CD8-positive, alpha-beta memory T cell (primary cell): ENCODE measurements around the gene ERC2. TPM values are rescaled to one million over a fixed set of nuclear protein-coding genes. Genes with fewer than 3 reads are reported as not detected.

ENCODE experiments used
- CTCF ChIA-PET: fragments of 350-600 bp; sonication (Branson Sonifier 250); formaldehyde crosslinking; loops from one replicate; lab custom pipeline; 2021; ENCODE audit warnings: antibody characterized with exemption; lab: Charles Lee
- POLR2A ChIA-PET: fragments of 350-600 bp; sonication (Branson Sonifier 250); formaldehyde crosslinking; loops from one replicate; lab custom pipeline; 2021; ENCODE audit warnings: antibody characterized with exemption; lab: Charles Lee
- DNase-seq, 5 donors: peaks; one replicate each; pipeline versions ENCODE4 v3.0.0 to v3.0.0-alpha.2; 2020 to 2022; ENCODE audit warnings: mixed read lengths in 1 of 5
- H3K27ac ChIP-seq: one replicate; pipeline ENCODE4 v1.7.0; 2013; ENCODE audit warnings: low read depth, mild to moderate bottlenecking, low read length, moderate library complexity
- H3K27me3 ChIP-seq: 2 replicates; pipeline ENCODE4 v1.7.0; 2013; ENCODE audit warnings: low read length, mild to moderate bottlenecking; ENCODE audit not compliant: insufficient read depth, poor library complexity, severe bottlenecking
- H3K36me3 ChIP-seq: 2 replicates; pipeline ENCODE4 v1.7.0; 2013; ENCODE audit warnings: mild to moderate bottlenecking, low read length, moderate library complexity; ENCODE audit not compliant: insufficient read depth
- H3K4me1 ChIP-seq: 2 replicates; pipeline ENCODE4 v1.7.0; 2013; ENCODE audit warnings: mild to moderate bottlenecking, low read length, moderate library complexity; ENCODE audit not compliant: insufficient read depth
- H3K4me3 ChIP-seq: 2 replicates; pipeline ENCODE4 v1.7.0; 2013; ENCODE audit warnings: mild to moderate bottlenecking, low read length
- H3K9me3 ChIP-seq: 2 replicates; pipeline ENCODE4 v1.7.0; 2013; ENCODE audit warnings: mild to moderate bottlenecking, low read length
- H3K27ac Mint-ChIP-seq, 8 donors: one replicate each; pipeline ENCODE4 v1.8.0; 2020 to 2021; ENCODE audit warnings: mixed read lengths in 8 of 8, mild to moderate bottlenecking in 6 of 8, inconsistent platforms in 3 of 8, moderate library complexity in 3 of 8
- H3K27me3 Mint-ChIP-seq, 2 donors: one replicate each; pipeline ENCODE4 v1.8.0; 2020 to 2021; ENCODE audit warnings: mixed read lengths in 2 of 2, mild to moderate bottlenecking in 1 of 2, moderate library complexity in 1 of 2
- H3K36me3 Mint-ChIP-seq, 3 donors: one replicate each; pipeline ENCODE4 v1.8.0; 2020 to 2021; ENCODE audit warnings: mixed read lengths in 3 of 3, inconsistent platforms in 1 of 3, mild to moderate bottlenecking in 1 of 3
- H3K4me1 Mint-ChIP-seq, 3 donors: one replicate each; pipeline ENCODE4 v1.8.0; 2020 to 2021; ENCODE audit warnings: mixed read lengths in 3 of 3, inconsistent platforms in 1 of 3, mild to moderate bottlenecking in 1 of 3
- H3K4me3 Mint-ChIP-seq, 7 donors: one replicate each; pipeline ENCODE4 v1.8.0; 2020 to 2021; ENCODE audit warnings: mixed read lengths in 7 of 7, mild to moderate bottlenecking in 6 of 7, moderate library complexity in 4 of 7, inconsistent platforms in 2 of 7
- H3K9me3 Mint-ChIP-seq, 5 donors: one replicate each; pipeline ENCODE4 v1.8.0; 2020 to 2022; ENCODE audit warnings: mixed read lengths in 5 of 5, mild to moderate bottlenecking in 3 of 5, moderate library complexity in 2 of 5, inconsistent platforms in 1 of 5
- polyA plus RNA-seq: library from polyadenylated mRNA; unstranded; fragments of 300-500 nt; fragmentation: Illumina TruSeq; gene quantifications from one replicate; pipeline ENCODE4 v1.2.3, GENCODE V29; 2021
- total RNA-seq, 2 experiments: library from RNA; stranded (reverse); gene quantifications; one replicate each; pipeline ENCODE4 v1.2.3, GENCODE V29; 2021

The ERC2 gene
- total and polyA plus RNA-seq, 3 experiments from 2014 or later, result not detected

DNA sequence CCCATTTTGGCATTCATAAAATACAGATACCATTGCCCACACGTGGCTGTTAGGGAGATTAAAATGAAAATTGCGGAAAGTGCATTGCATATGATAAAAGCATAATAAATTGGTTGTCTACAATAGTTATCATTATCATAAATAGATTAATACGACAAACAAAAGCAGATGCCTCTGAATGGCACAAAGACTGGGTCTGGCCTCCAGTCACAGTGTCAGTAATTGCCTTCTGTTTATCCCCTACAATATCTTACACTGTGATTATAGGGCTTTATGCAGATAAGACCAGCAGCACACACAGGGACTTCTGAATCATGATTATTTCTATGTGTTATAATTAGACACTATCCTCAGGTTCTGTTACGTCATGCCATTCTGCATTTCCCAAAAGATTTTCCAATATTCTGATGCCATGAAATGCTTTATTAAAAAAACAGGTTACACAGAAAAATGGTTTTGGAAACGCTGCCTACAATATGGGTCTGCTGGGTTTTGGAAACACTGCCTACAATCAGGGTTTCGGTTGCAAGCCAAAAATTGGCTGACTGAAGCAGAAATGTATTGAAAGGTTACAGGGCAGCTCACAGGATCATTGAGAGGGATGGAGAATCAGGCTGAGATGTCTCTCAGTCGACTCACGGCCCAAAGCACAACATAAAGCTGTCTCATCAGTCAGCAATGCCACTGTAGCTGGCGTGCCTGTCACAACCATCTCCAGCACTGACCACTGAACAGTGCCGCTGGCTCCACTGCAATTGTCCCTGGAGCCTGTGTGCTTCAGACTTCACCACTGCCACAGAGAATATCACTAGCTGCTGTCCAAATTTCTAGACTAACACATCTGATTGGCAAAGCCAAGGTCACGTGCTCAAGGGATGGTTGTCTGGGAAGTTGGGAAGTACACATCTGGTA, 248.1 kb downstream of the ERC2 start:
- DNase-seq, result no peak
- Histone ChIP-seq H3K27me3 (no peaks in the 10 kb centered on the region), H3K4me3 (no peak overlapping the region), H3K9me3 (no peaks in the 10 kb centered on the region), H3K36me3 (no peaks in the 10 kb centered on the region), H3K27ac (no peak overlapping the region), H3K4me1 (no peaks in the 10 kb centered on the region)
- no peaks in the 10 kb centered on the region for H3K36me3 Mint-ChIP-seq
- peaks cover 0 to 6% (median 0%) of the 10 kb centered on the region in 5 donors for H3K9me3 Mint-ChIP-seq
- H3K4me3 Mint-ChIP-seq, result no peak overlapping the region
- no peaks in the 10 kb centered on the region for H3K4me1 Mint-ChIP-seq
- H3K27me3 Mint-ChIP-seq, result no peaks in the 10 kb centered on the region
- POLR2A ChIA-PET, result no interaction called here
- no peak overlapping the region for H3K27ac Mint-ChIP-seq
- CTCF ChIA-PET, result no interaction called here

DNA sequence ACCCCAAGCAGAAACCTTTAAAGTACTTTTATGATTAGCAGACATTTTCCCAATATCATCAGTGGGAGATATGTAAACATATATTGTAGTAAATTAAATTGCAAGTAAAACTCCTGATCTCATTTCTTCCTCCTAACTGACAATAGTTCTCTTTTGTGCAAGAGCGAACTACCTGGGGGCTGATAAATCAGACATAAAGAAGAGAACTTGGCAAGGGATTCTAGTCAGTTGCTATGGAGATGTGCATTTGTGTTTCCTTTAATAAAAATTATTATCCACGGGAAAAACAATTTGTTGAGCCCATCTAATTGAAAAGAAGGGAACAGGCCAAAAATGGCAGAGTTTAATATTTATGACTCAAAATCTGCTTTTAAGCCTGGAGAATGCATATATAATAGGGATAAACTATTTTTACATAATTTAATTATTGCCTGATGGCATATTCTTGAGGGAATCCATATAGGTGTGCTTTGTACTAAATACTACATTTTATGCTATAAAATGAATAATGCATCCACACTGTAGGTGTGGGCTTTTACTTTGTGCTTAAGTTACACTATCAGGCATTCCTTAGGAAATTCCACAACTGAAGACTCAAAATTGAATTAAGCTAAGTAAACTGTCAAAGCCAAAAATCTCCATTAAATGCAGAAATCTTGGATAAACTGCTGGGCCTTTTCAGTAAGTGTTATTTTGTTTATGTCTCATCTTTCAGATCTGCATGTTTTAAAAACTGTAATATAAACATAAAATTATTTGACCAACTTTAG, 258.1 kb downstream of the ERC2 start:
- no peak overlapping the region for H3K4me3 ChIP-seq
- DNase-seq, result no peak
- Mint-ChIP-seq H3K27me3 (peaks cover 3 to 4% of the 10 kb centered on the region in 2 donors), H3K27ac (no peak overlapping the region), H3K4me1 (no peaks in the 10 kb centered on the region), H3K36me3 (no peaks in the 10 kb centered on the region), H3K9me3 (peaks cover 0 to 5% (median 0%) of the 10 kb centered on the region in 5 donors), H3K4me3 (no peak overlapping the region)
- H3K27ac ChIP-seq, result no peak overlapping the region
- CTCF ChIA-PET, result no interaction called here
- H3K9me3 ChIP-seq, result no peaks in the 10 kb centered on the region
- no peaks in the 10 kb centered on the region for H3K36me3 ChIP-seq
- no peaks in the 10 kb centered on the region for H3K27me3 ChIP-seq
- no peaks in the 10 kb centered on the region for H3K4me1 ChIP-seq
- POLR2A ChIA-PET, result no interaction called here

- DNase-seq, result no peak
- H3K27ac ChIP-seq, result no peak overlapping the region
- H3K4me3 ChIP-seq, result no peak overlapping the region
- Mint-ChIP-seq H3K36me3 (no peaks in the 10 kb centered on the region), H3K4me3 (no peak overlapping the region), H3K9me3 (peaks cover 0 to 5% (median 0%) of the 10 kb centered on the region in 5 donors), H3K27ac (no peak overlapping the region), H3K27me3 (peaks cover 1 to 4% of the 10 kb centered on the region in 2 donors), H3K4me1 (no peaks in the 10 kb centered on the region)
- no peaks in the 10 kb centered on the region for H3K9me3 ChIP-seq
- no peaks in the 10 kb centered on the region for H3K27me3 ChIP-seq
- CTCF ChIA-PET, result no interaction called here
- POLR2A ChIA-PET, result no interaction called here
- H3K36me3 ChIP-seq, result no peaks in the 10 kb centered on the region
- H3K4me1 ChIP-seq, result no peaks in the 10 kb centered on the region
Observed at GRCh38 chr3:56207922-56208321, 260.3 kb downstream of the ERC2 start.

- POLR2A ChIA-PET, result no interaction called here
- H3K4me3 ChIP-seq, result no peak overlapping the region
- no peak for DNase-seq
- no peaks in the 10 kb centered on the region for H3K36me3 ChIP-seq
- Mint-ChIP-seq H3K4me1 (no peaks in the 10 kb centered on the region), H3K36me3 (no peaks in the 10 kb centered on the region), H3K27me3 (peaks cover 1 to 4% of the 10 kb centered on the region in 2 donors), H3K4me3 (no peak overlapping the region), H3K9me3 (no peaks in the 10 kb centered on the region), H3K27ac (no peak overlapping the region)
- H3K9me3 ChIP-seq, result no peaks in the 10 kb centered on the region
- H3K4me1 ChIP-seq, result no peaks in the 10 kb centered on the region
- H3K27me3 ChIP-seq, result no peaks in the 10 kb centered on the region
- CTCF ChIA-PET, result no interaction called here
- no peak overlapping the region for H3K27ac ChIP-seq
Observed at GRCh38 chr3:56205406-56205805, 262.9 kb downstream of the ERC2 start.

DNA sequence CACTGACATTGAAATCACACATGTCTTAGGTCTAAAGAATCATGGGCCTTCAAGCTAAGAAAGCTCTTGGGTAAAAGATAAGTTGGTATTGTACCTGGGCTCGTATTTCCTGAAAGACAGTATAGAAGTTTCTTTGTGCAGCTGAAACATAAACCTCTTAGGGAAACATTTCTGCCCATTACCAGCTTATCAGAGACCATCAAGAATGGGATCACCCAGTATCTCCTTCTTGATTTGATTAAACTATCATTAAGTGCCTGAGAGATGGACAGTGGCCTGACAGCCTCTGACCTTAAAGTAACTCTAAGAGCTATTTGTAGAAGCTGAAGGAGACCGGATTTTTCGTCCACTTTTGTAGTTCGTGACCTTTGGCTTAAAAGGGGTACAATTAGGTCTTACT, 265.3 kb downstream of the ERC2 start:
- no peak overlapping the region for H3K4me3 Mint-ChIP-seq
- H3K27me3 Mint-ChIP-seq, result peaks cover 0 to 4% of the 10 kb centered on the region in 2 donors

GRCh38 chr3:56201407-56201806, 266.9 kb downstream of the ERC2 start:
- no peaks in the 10 kb centered on the region for H3K4me1 ChIP-seq
- H3K4me3 Mint-ChIP-seq, result no peak overlapping the region
- CTCF ChIA-PET, result no interaction called here

More for the DNA sequence above, 265.3 kb downstream of the ERC2 start:
- no peak overlapping the region for H3K27ac ChIP-seq
- peaks cover 0 to 1% (median 0%) of the 10 kb centered on the region in 3 donors for H3K36me3 Mint-ChIP-seq
- ChIA-PET CTCF (no interaction called here), POLR2A (no interaction called here)
- H3K4me1 ChIP-seq, result no peaks in the 10 kb centered on the region
- no peak overlapping the region for H3K4me3 ChIP-seq
- no peaks in the 10 kb centered on the region for H3K9me3 ChIP-seq
- H3K27ac Mint-ChIP-seq, result no peak overlapping the region
- DNase-seq, result no peak
- no peaks in the 10 kb centered on the region for H3K27me3 ChIP-seq
- H3K9me3 Mint-ChIP-seq, result no peaks in the 10 kb centered on the region
- no peaks in the 10 kb centered on the region for H3K4me1 Mint-ChIP-seq
- H3K36me3 ChIP-seq, result no peaks in the 10 kb centered on the region

GRCh38 chr3:56200251-56200650, 268.0 kb downstream of the ERC2 start:
- no peak for DNase-seq
- no peaks in the 10 kb centered on the region for H3K4me1 ChIP-seq
- no peaks in the 10 kb centered on the region for H3K27me3 Mint-ChIP-seq
- no peaks in the 10 kb centered on the region for H3K27me3 ChIP-seq
- H3K4me3 ChIP-seq, result no peak overlapping the region
- H3K4me1 Mint-ChIP-seq, result no peaks in the 10 kb centered on the region
- no peaks in the 10 kb centered on the region for H3K9me3 Mint-ChIP-seq
- no peak overlapping the region for H3K27ac Mint-ChIP-seq
- peaks cover 0 to 1% (median 0%) of the 10 kb centered on the region in 3 donors for H3K36me3 Mint-ChIP-seq
- H3K9me3 ChIP-seq, result no peaks in the 10 kb centered on the region
- no peak overlapping the region for H3K4me3 Mint-ChIP-seq
- ChIA-PET POLR2A (no interaction called here), CTCF (no interaction called here)
- H3K27ac ChIP-seq, result no peak overlapping the region
- H3K36me3 ChIP-seq, result no peaks in the 10 kb centered on the region

More at GRCh38 chr3:56201407-56201806, 266.9 kb downstream of the ERC2 start:
- no peaks in the 10 kb centered on the region for H3K9me3 Mint-ChIP-seq
- Histone ChIP-seq H3K4me3 (no peak overlapping the region), H3K27me3 (no peaks in the 10 kb centered on the region), H3K27ac (no peak overlapping the region), H3K36me3 (no peaks in the 10 kb centered on the region), H3K9me3 (no peaks in the 10 kb centered on the region)
- no peak for DNase-seq
- H3K27me3 Mint-ChIP-seq, result peaks cover 0 to 4% of the 10 kb centered on the region in 2 donors
- peaks cover 0 to 1% (median 0%) of the 10 kb centered on the region in 3 donors for H3K36me3 Mint-ChIP-seq
- no peaks in the 10 kb centered on the region for H3K4me1 Mint-ChIP-seq
- no peak overlapping the region for H3K27ac Mint-ChIP-seq
- POLR2A ChIA-PET, result no interaction called here

DNA sequence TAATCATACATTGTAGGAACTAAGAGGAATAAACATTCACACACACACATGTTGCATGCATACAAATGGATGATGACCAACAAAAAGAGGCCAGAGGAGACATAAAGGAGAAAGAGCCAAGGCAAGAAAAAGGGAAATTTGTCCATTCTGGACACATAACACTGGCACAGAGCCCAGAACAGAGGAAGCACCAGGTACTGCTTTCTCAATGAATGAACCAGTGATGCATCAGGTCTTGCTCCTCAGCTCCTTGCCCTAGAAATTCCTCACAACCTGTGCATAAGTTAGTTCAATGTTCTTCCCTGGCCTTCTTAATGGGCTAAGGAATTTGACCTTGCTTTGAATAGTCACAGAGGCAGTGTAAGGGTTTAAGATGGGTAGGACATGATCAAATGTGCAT, 270.3 kb downstream of the ERC2 start:
- Mint-ChIP-seq H3K9me3 (no peaks in the 10 kb centered on the region), H3K27me3 (peaks cover 0 to 2% of the 10 kb centered on the region in 2 donors), H3K36me3 (peaks cover 0 to 1% (median 0%) of the 10 kb centered on the region in 3 donors), H3K27ac (no peak overlapping the region), H3K4me3 (no peak overlapping the region), H3K4me1 (no peaks in the 10 kb centered on the region)
- no peak for DNase-seq
- Histone ChIP-seq H3K4me3 (no peak overlapping the region), H3K27me3 (no peaks in the 10 kb centered on the region), H3K36me3 (no peaks in the 10 kb centered on the region), H3K4me1 (no peaks in the 10 kb centered on the region), H3K27ac (no peak overlapping the region), H3K9me3 (no peaks in the 10 kb centered on the region)
- POLR2A ChIA-PET, result no interaction called here
- CTCF ChIA-PET, result no interaction called here
